D341Med (cell line): ENCODE results near the gene CYP2W1.
"Not testable (repeated sequence)": the region's sequence is repeated elsewhere in the genome, so short reads cannot be mapped to it uniquely, and the experiment has no call there.

Experiments
- DNase-seq: peaks from one replicate; pipeline ENCODE4 v3.0.0; 2012; ENCODE audit warnings: low spot score

CYP2W1 gene

GRCh38 chr7:999149-999879 lies 16.3 kb downstream of the CYP2W1 start:
- DNase-seq, result no peak

- DNase-seq, result no peak
Observed at GRCh38 chr7:999941-1000935, 17.3 kb downstream of the CYP2W1 start.

GRCh38 chr7:1001069-1001770 lies 18.2 kb downstream of the CYP2W1 start:
- not testable (repeated sequence) for DNase-seq

- DNase-seq, result not testable (repeated sequence)
Observed at GRCh38 chr7:1002026-1002425, 19.0 kb downstream of the CYP2W1 start.

- DNase-seq, result not testable (repeated sequence)
Observed at GRCh38 chr7:1002445-1002844, 19.5 kb downstream of the CYP2W1 start.

- DNase-seq, result no peak
Observed at GRCh38 chr7:1004018-1004852, 21.3 kb downstream of the CYP2W1 start.

- no peak for DNase-seq
Observed at GRCh38 chr7:1005303-1005702, 22.3 kb downstream of the CYP2W1 start.

- DNase-seq, result no peak
Observed at GRCh38 chr7:1007901-1008300, 24.9 kb downstream of the CYP2W1 start.

GRCh38 chr7:1008733-1009363 lies 25.9 kb downstream of the CYP2W1 start:
- no peak for DNase-seq

GRCh38 chr7:1009747-1010146 lies 26.8 kb downstream of the CYP2W1 start:
- no peak for DNase-seq

GRCh38 chr7:1010226-1010625 lies 27.2 kb downstream of the CYP2W1 start:
- no peak for DNase-seq

GRCh38 chr7:1011297-1012003 lies 28.5 kb downstream of the CYP2W1 start:
- DNase-seq, result no peak

- DNase-seq, result no peak
Observed at GRCh38 chr7:1012004-1012715, 29.2 kb downstream of the CYP2W1 start.

GRCh38 chr7:1012716-1013095 lies 29.7 kb downstream of the CYP2W1 start:
- DNase-seq, result no peak

GRCh38 chr7:1013581-1013980 lies 30.6 kb downstream of the CYP2W1 start:
- no peak for DNase-seq

GRCh38 chr7:1014681-1015080 lies 31.7 kb downstream of the CYP2W1 start:
- no peak for DNase-seq

GRCh38 chr7:1015196-1016121 lies 32.5 kb downstream of the CYP2W1 start:
- DNase-seq, result no peak
